DND-41 (cell line): ENCODE data around the gene LRRC66.

Source experiments
- CTCF ChIP-seq: IDR thresholded peaks from 2 replicates; pipeline ENCODE4 v1.5.1; 2012; ENCODE audit warnings: borderline replicate concordance, low read length, moderate library complexity, mild to moderate bottlenecking; ENCODE audit not compliant: poor library complexity, severe bottlenecking; ENCODE audit errors: extremely low read depth
- EZH2 ChIP-seq: IDR thresholded peaks from 3 replicates; pipeline ENCODE4 v1.6.1; 2012; ENCODE audit warnings: borderline replicate concordance, low read depth, mild to moderate bottlenecking, moderate library complexity, low read length, inconsistent platforms; ENCODE audit not compliant: severe bottlenecking

GRCh38 chr4:52058275-52058674 lies 38.1 kb upstream of the LRRC66 start:
- TF ChIP-seq CTCF (no peak), EZH2 (no peak)
